Activated T-helper 1 cell treated with anti-CD3 and anti-CD28 coated beads, Interleukin-2, amount 50 U/mL, for 16 hours (primary cell): ENCODE results near the gene ANKRD23.
A peak's percentile ranks its signal among the peaks of the same experiment; 100 is the strongest.
"Not testable (repeated sequence)": the region's sequence is repeated elsewhere in the genome, so short reads cannot be mapped to it uniquely, and the experiment has no call there.

ENCODE experiments used
- DNase-seq, 2 donors: peaks; one replicate each; pipeline ENCODE4 v3.0.0-alpha.2; 2020; ENCODE audit warnings: low read depth in 1 of 2, low spot score in 1 of 2

Gene ANKRD23

DNA sequence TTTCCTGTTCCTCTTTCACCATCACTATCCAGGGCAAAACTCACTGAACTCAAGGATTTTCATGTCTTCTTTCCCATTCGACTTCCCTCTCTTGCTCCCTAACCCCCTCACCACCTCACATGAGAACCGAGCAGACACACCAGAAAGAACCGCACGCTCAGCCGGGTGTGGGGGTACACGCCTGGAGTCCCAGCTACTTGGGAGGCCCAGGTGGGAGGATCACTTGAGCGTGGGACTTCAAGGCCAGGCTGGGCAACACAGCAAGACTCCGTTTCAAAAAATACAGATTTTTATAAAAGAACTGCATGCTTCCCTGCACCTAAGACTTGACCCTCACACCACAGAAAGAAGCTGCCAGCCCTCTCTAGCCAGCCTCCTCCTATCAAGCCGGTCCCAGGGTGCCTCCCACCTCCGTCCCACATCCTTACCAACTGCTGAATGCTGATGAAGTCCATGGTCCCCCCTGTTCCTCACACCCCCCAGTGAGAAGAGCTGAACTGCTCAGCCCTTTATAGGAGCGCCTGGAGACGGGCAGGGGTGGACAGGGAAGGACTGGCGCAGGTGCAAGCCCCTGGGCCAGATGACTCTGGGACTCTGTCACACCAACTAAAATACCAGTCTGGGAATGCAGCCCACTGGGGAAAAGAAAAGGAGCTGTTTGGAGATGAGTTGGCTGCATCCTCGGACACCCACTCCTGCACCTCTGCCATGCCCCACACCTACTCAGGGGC is at the start of gene ANKRD23:
Gene ANKRD23 (minus strand): TSS at position 484 of the 731 bp plus-strand sequence. CDS start 29 bp downstream, at position 455.
- DNase-seq, result no peak

DNA sequence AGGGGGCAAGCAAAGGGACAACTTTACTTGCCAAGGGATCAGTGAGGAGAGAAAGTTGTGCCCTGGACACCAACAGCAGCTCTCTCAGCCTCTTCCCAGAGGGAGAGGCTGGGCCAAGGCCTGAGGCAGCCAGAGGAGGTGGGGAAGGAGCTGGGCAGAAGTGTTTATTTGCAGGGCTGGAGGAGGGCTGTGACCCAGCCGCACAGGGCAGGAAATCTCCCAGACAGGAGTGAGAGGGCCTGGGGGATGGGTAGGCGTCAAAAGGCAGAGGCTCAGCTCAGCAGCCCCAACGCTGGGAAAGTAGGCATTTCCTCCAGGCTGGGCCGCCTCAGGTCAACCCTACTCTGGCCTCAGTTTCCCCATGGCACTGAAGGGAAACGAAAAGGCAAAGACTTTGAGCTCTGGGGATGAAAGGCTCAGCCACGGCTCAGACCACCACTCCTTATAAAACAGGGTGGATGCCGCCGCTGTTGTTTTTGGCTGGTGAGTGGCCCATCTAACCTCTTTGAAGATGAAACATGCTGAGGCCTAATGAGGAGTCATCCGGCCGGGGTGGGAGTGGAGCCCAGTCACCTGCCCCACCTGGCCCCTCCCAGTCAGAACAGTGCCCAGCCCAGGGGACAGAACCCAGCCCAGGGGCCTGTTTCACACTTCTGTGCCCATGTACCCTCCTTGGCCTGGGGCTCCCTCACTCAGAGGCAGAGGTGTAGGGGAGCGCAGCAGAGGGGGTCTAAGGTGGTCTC is 47.9 kb upstream of the ANKRD23 start:
- peak in 1 of 2 donors; percentile 34 for DNase-seq

DNA sequence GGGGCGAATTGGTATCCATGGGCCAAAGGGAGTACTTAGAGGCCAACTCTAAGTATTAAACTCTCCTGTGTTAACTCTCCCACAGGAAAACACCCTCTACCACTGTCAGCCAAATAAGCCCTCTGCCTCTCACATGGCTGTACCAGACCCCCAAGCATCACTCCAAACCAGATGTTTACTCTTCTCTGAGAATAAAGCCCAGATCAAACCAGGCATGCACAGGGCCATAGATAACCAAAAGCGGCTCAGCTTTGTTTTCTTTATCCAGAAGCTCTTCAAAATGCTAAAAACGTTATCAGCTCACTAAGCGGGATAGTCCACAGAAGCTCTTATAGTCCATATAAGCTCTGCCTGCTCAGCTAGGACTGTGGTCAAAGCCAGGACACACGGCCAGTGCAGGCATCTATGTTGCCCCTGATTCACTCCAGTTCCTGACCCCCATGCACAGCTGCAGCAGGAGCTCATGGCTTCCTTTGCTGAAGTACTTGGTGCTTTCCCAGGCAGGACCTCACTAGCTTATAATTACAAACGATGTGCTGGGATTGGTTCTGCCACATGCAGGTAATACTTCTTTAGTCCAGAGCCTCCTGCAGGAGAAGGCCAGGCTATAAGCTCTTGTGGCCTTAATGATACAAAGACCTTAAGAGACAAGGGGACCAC is 47.0 kb upstream of the ANKRD23 start:
- DNase-seq, result no peak

DNA sequence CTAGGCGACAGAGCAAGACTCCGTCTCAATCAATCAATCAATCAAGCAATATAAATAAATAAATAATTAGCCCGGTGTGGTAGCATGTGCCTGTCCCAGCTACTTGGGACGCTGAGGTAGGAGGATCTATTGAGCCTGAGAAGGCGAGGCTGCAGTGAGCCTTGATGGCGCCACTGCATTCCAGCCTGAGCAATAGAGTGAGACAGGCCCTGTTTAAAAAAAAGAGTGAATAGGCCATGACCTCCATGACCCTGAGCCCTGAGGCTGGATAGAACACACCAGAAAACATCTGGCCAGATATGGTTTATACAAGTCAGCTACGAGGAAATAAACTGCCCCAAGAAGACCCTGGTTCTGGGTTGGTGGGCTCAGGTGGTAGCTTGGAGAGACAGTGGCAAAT is 46.4 kb upstream of the ANKRD23 start:
- no peak for DNase-seq

DNA sequence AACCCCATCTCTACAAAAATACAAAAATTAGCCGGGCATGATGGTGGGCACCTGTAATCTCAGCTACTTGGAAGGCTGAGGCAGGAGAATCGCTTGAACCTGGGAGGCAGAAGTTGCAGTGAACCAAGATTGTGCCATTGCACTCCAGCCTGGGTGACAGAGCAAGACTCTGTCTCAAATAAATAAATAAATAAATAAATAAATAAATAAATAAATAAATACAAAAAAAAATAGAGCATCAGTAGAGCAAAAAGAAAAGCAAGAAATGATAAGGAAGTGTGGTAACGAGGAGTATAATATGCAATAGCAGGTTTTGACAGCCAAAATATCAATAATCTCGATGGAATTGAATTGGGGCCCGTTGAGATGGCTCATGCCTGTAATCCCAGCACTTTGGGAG is 45.7 kb upstream of the ANKRD23 start:
- not testable (repeated sequence) for DNase-seq

DNA sequence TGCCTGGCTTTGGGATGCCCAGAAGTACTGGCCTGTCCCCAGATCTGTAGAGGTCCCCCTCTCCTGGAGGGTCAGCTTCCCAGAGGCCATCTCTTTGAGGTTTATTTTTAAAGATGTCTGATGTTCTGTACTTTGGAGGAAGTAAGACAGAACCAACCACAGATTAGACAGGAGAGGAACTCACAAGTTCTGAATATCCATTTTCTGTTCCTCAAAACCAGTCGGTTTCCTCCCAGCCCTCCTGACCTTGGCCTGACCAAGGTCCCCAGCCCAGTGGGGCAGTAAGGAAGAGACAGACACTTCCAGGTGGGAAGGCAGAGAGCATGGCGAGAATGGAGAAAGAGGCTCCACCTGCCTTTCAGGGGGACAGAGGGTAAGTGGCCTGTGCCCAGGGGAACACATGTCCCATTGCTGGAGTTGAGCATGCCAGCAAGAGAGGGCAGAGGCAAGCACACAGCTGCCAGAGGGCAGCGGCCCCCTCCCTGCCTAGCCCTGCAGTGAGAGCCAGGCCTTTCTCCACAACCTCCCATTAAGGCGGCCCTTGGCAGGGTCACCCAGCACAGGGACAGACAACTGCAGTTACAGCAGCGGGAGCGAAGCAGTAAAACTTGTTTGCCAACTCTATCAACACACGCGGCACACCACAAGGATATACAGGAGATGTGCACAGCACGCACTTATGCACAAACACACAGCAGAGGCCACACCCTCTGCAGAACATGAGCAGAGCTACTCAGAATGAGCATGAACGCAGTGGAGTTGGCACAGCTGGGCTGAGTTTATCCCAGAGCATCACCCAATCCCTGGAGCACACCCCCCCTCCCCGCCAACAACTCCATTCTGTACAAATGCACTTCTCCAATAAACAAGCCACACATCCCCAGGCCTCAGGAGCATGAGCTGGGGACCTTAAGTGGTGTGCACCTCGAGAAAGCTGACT is 44.5 kb upstream of the ANKRD23 start:
- DNase-seq, result no peak

DNA sequence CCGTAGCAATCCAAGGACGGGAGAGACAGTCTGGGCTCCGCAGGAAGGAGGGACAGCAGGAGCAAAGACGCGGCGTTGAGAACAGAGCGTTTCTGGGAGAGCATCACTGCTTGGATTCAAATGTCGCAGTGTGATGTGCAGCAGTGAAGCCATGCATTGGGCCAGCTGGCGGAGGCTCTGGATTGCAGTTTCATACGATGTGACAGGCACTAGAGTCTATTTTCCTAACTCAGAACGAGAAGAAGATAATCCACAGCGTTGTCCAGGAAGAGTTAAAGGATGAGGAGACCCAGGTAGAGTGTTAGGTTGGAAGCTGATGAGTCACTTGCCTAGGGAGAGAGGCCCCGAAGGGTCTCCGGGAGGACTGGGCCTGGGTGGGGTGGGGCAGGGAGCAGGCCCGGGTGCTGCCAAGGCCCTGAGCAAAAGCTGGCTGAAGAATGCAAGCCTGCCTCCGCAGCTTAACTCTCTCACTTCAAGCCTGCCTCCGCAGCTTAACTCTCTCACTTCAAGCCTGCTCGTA is 43.7 kb upstream of the ANKRD23 start:
- DNase-seq, result no peak

DNA sequence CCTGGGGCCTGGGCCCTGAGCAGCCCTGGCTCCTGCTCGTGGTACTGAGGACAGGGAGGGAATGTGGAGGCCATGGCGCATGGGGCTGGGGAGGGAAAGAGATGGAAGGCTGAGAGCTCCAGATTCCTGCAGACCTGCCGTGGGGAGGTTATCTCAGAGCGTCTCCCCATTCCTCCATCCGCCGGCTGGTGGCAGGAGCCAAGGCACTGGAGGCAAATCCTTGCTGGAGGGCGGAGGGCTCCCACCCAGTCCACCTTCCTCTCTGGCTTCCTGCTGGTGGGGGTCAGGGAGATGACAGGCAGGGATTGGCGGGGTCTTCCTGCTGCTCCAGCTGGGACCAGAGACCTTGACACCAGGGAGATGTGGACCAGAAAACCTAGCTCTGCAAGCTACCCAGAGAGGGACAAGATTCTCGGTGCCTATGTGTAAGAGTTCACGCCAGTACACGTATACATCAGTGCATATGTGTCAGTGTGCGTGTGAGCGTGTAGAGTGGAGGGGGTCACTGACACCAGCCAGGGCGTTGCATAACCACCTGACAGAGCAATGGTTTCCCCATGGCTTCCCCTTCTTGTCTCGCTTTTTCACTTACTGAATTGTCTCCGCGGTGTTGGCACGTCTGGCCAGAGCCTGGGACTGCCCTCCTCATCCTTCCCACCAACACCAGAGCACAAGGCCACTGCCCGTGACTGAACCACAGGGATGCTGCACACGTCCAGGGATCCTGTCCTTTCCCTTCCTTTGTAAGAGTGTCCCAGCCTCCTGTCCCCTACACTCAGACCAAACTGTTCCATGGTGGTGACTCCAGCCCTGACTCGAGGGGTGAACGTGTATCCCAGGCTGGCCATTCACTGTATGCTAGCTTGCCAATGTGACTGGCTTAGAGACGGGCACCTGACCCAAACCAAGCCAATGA is 41.9 kb upstream of the ANKRD23 start:
- DNase-seq, result no peak

DNA sequence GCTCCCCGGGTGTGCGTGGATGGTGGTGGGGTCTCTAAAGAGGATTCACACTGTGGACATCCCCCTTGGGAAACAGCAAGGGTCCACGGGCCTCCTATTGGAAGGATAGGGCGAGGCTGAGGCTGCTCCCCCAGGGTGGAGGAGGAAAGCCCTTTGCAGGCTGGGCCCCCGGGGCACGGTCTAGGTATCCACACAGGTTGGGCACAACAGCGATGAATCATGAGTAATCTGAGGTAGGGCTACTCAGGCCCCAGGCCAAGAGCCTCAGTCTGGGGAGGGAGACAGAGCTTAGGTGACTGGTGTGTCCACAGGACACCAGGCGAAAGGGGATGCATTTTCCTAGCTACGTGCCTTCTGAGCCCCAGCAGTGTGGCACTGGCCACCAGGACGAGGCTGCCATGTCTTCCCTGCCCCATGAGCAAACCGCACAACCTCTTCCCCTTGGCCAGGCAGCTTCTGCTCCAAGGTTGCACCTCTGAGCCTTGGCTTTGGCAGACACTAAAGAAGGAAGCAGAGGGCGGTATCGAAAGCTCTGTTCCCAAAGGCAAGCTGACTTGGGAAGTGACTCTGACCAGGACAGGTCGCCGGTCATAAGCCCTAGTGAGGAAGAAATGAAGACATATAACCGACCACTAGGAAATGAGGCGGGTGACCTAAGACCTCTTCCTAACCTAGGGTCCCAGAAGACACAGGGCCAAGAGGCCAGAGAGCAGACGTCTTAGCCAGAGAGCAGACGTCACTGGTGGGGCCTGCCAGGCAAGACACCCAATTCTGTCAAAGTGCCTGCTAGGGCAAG is 40.7 kb upstream of the ANKRD23 start:
- no peak for DNase-seq

DNA sequence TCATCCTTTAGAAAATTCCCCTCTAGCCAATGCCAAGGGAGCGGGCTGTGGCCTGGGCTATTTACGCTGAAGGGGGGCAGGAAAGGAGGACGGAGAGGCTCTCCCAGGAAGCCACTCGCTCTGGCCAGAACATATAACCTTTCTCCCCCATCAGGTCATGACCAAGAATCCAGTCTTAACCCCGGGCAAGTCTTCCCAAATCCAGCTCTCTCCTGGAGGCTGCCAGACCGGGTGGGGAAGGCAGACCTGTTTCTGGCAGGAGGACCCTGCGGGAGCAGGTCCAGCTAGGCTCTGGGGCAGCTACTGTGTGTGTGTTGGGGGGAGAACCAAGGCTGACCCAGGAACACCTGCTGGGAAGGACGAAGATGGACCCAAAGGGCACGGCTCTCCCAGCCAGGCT is 39.5 kb upstream of the ANKRD23 start:
- no peak for DNase-seq

DNA sequence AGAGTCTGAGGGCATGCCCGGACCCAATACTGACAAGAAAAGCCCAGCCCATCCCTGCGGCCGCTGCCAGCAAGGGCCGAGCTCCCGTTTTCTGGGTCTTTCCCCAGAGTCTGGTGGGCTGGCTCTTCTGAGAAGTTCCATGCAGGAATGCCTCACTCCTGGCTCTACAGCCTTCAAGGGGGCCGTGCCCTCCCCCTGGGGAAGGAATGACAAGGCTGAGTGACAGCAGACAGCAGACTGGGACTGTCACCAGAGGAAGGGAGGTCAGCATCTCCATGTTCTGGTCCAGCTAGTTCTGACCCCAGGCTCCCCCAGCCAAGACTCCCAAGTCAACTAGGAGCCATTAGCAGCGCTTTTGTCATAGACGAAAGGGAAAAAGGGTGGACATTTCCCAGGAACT is 39.1 kb upstream of the ANKRD23 start:
- no peak for DNase-seq

DNA sequence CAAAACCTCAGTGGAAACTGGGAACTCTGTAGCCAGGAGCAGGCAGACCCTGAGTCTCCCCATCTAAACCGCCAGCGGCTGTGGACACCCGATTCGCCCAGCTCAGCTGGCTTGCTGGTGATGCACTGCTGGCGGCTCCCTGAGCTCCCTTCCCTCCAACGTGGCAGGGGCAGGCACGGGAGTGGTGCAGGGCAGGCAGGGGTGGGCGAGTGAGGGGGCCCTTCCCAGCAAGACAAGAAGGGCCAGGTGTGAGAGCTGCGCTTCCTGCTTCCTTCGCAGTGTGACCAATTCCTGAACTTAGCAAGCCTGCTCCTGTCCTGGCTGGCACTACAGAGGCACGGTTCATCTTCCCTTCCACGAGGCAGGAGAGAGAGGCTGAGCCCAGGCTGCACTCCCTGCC is 38.4 kb upstream of the ANKRD23 start:
- DNase-seq, result no peak

DNA sequence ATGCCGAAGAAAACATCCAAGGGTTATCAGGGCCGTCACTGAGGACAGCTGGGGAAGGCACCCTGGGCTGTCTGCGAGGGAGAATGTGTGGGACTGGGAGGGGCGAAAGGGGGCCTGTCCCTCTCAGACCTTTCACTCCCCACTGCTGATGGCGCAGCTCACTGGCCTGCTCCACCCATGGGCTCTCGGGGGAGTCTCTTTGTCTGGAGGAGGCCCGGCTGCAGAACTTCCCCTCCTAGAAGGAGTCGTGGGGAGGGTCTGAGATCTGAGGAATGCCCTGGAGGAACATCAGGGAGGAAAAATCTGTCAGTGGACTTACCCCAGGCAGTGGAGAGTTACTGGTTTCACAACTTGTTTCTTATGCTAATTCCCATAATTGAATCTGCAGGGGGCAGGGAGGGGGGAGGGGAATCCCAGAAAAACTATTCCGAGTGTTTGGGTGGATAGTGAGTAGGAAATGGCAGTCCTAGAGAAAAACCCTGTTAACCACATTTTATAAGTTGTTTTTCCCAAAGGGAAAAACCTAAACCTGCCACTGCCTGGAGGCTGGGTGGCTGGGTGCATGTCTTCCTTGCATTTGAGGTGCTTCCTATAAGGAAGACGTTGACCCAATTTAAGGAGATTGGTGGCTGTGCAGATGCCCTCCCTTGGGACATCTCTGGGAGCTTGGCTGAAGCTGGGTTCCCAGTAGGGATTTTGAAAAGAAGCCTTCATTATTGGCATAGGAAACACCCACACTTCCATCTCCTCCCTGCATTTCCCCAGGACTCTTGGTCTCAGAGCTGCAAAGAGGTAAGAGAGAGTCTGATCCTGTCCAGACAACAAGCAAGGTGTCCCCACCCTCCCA is 37.8 kb upstream of the ANKRD23 start:
- DNase-seq, result no peak

DNA sequence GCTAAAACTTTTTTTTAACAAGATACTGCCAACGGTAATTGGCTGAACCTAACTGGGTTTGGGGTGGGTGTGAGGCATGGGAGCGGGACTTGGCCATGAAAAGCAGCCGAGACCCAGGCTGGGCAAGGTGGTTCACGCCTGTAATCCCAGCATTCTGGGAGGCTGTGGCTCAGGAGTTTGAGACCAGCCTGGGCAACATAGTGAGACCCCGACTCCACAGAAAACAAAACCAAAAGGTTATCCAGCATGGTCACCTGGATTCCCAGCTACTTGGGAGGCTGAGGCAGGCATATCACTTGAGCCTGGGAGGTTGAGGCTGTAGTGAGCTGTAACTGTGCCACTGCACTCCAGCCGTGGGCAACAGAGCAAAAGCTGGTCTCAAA is 37.1 kb upstream of the ANKRD23 start:
- DNase-seq, result no peak

DNA sequence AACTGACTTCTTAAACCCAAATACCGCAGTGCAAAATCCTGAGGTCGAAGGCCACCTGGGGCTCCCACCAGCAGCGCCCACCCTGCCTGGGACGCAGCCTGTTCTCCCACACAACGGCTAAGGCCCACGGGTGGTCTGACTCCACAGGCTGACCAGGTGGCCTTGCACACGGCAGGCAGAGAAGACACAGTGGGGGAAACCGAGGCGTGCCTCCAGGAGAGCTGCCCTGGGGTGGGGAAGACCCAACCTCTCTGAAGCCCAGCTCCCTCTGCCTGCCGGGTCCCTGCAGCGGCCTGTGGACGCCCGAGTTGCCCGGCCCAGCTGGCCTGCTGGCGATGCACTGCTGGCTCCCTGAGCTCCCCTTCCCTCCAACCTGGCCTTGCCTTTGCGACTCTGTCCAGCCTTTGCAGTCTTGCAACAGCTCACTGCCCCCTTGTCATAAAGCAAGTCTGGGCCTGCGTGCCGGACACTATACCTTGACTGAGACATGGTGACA is 35.8 kb upstream of the ANKRD23 start:
- no peak for DNase-seq

DNA sequence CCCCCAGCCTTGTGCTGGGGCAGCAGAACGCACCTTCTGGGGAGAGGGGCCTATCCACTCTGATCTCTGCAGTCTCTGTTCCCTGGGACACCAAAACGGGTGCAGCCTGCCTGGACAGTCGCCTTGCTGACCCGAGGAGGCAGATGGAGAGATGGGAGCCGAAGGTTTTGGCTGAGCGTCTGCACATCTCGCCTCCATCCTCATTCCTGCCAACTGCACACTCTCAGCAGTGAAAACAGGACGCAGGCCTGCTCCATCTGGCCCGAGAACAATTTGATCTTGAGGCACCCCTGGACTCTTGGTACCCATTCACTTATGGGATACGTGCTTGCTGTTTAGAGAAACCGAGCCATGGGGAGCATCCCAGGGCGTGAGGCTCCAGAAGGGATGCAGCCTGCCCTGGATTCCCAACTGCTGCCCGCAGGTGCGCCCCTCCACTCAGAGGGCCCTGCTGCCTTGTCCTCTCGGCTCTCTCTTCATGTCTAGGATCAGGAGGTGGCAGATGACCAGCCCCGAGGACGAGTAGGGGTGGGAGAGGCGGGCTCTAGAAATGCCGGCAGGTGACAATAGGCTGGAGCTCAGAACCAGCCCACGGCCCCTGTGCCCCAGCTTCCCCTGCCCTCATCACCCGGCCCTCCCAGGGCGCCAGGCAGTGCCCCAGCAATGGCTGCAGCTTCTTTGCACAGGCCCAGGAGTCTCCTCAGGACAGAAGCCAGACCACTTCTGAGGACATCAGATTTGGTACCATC is 35.1 kb upstream of the ANKRD23 start:
- DNase-seq, result no peak

DNA sequence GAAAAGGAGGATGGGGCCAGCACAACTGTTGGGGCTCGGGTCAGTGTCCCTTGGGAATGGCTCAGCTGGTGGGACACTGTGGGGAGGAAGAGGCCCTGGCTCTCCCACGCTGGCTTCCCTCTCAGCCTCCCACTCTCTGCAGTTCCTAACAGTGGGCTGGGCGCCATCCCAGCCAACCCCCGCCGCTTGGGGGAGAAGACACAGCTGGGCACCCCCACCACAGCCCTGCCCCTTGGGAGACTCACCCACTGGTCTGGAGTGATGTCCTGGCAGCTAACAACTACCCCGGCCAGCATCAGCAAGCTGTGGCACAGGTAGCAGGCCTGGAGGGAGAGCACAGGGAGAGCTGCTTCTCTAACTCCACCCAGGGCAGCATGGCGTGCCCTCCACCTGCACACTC is 34.4 kb upstream of the ANKRD23 start:
- DNase-seq, result no peak
